GM12878 (cell line): ENCODE results near the gene PIGB. TPM values are rescaled to one million over a fixed set of nuclear protein-coding genes. Genes with fewer than 3 reads are reported as not detected.

Source experiments
- ATAC-seq: fragments of 200-7000 bp; cut with Tn5 transposase; 3 replicates; pipeline ENCODE4 v1.9.1; 2020; ENCODE audit warnings: mild to moderate bottlenecking, moderate library complexity
- BruUV-seq: library from RNA; stranded (reverse); fragments of 400-500 nt; replicated peaks from 2 replicates; lab custom pipeline; 2021; lab: Mats Ljungman, UMichigan
- CTCF ChIA-PET: fragments of 300-600 bp; sonication (Branson Sonifier 250); formaldehyde crosslinking; extraction: SDS; loops from one replicate; lab custom pipeline; 2021; ENCODE audit warnings: inconsistent platforms; lab: Yijun Ruan, JAX
- POLR2A ChIA-PET: fragments of 350-600 bp; formaldehyde crosslinking; extraction: SDS; loops from one replicate; lab custom pipeline; 2021; ENCODE audit warnings: inconsistent platforms; lab: Charles Lee
- RAD21 ChIA-PET: fragments of 300-600 bp; sonication (Branson Sonifier 250); formaldehyde crosslinking; loops from one replicate; lab custom pipeline; 2023; ENCODE audit warnings: antibody characterized with exemption; ENCODE audit not compliant: unreplicated experiment; lab: Charles Lee
- SMC1A ChIA-PET: fragments of 300-600 bp; sonication (Branson Sonifier 250); formaldehyde crosslinking; loops from one replicate; lab custom pipeline; 2023; ENCODE audit not compliant: unreplicated experiment, uncharacterized antibody; lab: Charles Lee
- DNase-seq: peaks from one replicate; pipeline ENCODE4 v3.0.0-alpha.2; 2011; ENCODE audit warnings: low read depth, low spot score
- FAIRE-seq: peaks from 3 replicates; lab custom pipeline; 2011; peaks lifted over from hg19 to GRCh38; lab: Jason Lieb, UNC
- H2AFZ ChIP-seq: 2 replicates; pipeline ENCODE4 v1.6.0; 2011; ENCODE audit warnings: low read depth, low read length, control low read depth; ENCODE audit not compliant: control insufficient read depth
- H3K27ac ChIP-seq: 2 replicates; pipeline ENCODE4 v1.5.1; 2011; ENCODE audit warnings: control low read depth; ENCODE audit not compliant: control insufficient read depth, insufficient read depth
- H3K27me3 ChIP-seq, 2 experiments: replicated peaks in 1 of 2; 2 replicates each; pipeline versions ENCODE4 v1.6.0 to v1.6.1; 2011; ENCODE audit warnings: low read length in 1 of 2; ENCODE audit not compliant: control insufficient read depth in 2 of 2, insufficient read depth in 2 of 2
- H3K36me3 ChIP-seq, 2 experiments: 2 replicates each; pipeline ENCODE4 v1.5.1; 2011; ENCODE audit warnings: low read length in 1 of 2; ENCODE audit not compliant: control insufficient read depth in 2 of 2, insufficient read depth in 2 of 2
- H3K4me1 ChIP-seq: 2 replicates; pipeline ENCODE4 v1.6.1; 2011; ENCODE audit warnings: mild to moderate bottlenecking, low read length, moderate library complexity, mixed read lengths; ENCODE audit not compliant: control insufficient read depth, insufficient read depth
- H3K4me2 ChIP-seq: 2 replicates; pipeline ENCODE4 v1.6.0; 2011; ENCODE audit warnings: control low read depth; ENCODE audit not compliant: control insufficient read depth, insufficient read depth
- H3K4me3 ChIP-seq: fragments of 200-600 bp; sonication (generic); 2 replicates; pipeline ENCODE4 v1.5.1; 2016
- H3K79me2 ChIP-seq: 2 replicates; pipeline ENCODE4 v1.6.0; 2011; ENCODE audit warnings: low read length; ENCODE audit not compliant: control insufficient read depth, insufficient read depth
- H3K9ac ChIP-seq: 2 replicates; pipeline ENCODE4 v1.8.0; 2011; ENCODE audit warnings: low read length, control low read depth, mixed read lengths; ENCODE audit not compliant: control insufficient read depth, insufficient read depth
- H3K9me3 ChIP-seq: replicated peaks from 3 replicates; pipeline ENCODE4 v1.5.1; 2011; ENCODE audit warnings: mild to moderate bottlenecking, low read length; ENCODE audit not compliant: control insufficient read depth, insufficient read depth
- H4K20me1 ChIP-seq: 2 replicates; pipeline ENCODE4 v1.6.0; 2011; ENCODE audit not compliant: control insufficient read depth, insufficient read depth
- BCL3 ChIP-seq: IDR thresholded peaks from 2 replicates; pipeline ENCODE4 v1.6.1; 2011; ENCODE audit warnings: borderline replicate concordance, low read depth, mild to moderate bottlenecking, moderate library complexity, low read length; ENCODE audit not compliant: insufficient read depth, poor library complexity, severe bottlenecking
- CEBPB ChIP-seq, 2 experiments: fragments of 150-350 bp in 1 of 2; IDR thresholded peaks; 2 replicates each; pipeline ENCODE4 v1.6.1; 2012 to 2014; ENCODE audit warnings: low read depth in 2 of 2, low read length in 2 of 2, borderline replicate concordance in 1 of 2, inconsistent platforms in 1 of 2
- EP300 ChIP-seq, 2 experiments: fragments of 150-350 bp in 1 of 2; IDR thresholded peaks; 2 replicates each; pipeline ENCODE4 v1.6.1; 2011 to 2012; ENCODE audit warnings: low read depth in 2 of 2, low read length in 2 of 2, borderline replicate concordance in 1 of 2, improper control_type of control experiment in 1 of 2, inconsistent platforms in 1 of 2; ENCODE audit not compliant: control insufficient read depth in 1 of 2
- KAT2A ChIP-seq: conservative IDR thresholded peaks from 2 replicates; pipeline ENCODE4 v1.6.1; 2011; ENCODE audit warnings: low read depth, low read length; ENCODE audit not compliant: control insufficient read depth
- MTA3 ChIP-seq: IDR thresholded peaks from 2 replicates; pipeline ENCODE4 v1.6.1; 2012; ENCODE audit warnings: low read length, inconsistent platforms, borderline replicate concordance
- USF2 ChIP-seq: IDR thresholded peaks from 2 replicates; pipeline ENCODE4 v1.6.1; 2011; ENCODE audit warnings: low read depth, low read length, improper control_type of control experiment, borderline replicate concordance
- WGBS: methylation state at CpG from one replicate; pipeline ENCODE4 v1.1.6; 2016; ENCODE audit warnings: low lambda C conversion rate; ENCODE audit not compliant: insufficient replicate concordance, insufficient coverage; ENCODE audit errors: missing lambda C conversion rate; 5-methylcytosine and 5-hydroxymethylcytosine counted together
- in situ Hi-C: fragments of 300-500 bp; cut with MboI; formaldehyde crosslinking; loops from 9 replicates; pipeline ENCODE4 v1.14.3; 2018; ENCODE audit warnings: mixed read lengths
- intact Hi-C: fragments of 100-400 bp; cut with micrococcal nuclease; formaldehyde crosslinking; loops from one replicate; pipeline ENCODE4 v1.14.2; 2022; ENCODE audit not compliant: unreplicated experiment
- polyA plus RNA-seq, 11 experiments: library from polyadenylated mRNA; depleted of rRNA in 4 of 11; unstranded in 6 of 11; stranded (reverse) in 5 of 11; fragments of >200 nt; fragmentation: Nextera tagmentation in 4 of 11; fragmentation: Illumina TruSeq in 1 of 11; extraction: Ambion mirVana in 4 of 11; extraction: Trizol in 1 of 11; gene quantifications; 1 replicate in 1 of 11; 2 replicates in 10 of 11; pipeline versions ENCODE4 v1.2.1 to v1.2.3, GENCODE V29; 2011 to 2016; ENCODE audit warnings: inconsistent platforms in 2 of 11, missing spikeins in 2 of 11, low read depth in 1 of 11
- total RNA-seq, 4 experiments: library from RNA; depleted of rRNA in 3 of 4; stranded (reverse); fragments of >200 nt in 3 of 4; fragmentation: Illumina TruSeq in 1 of 4; extraction: Trizol in 1 of 4; gene quantifications; 2 replicates each; pipeline versions ENCODE4 v1.2.1 to v1.2.3, GENCODE V29; 2013 to 2021
- TF ChIP-seq, protein P1 (sequence below): IDR thresholded peaks from 2 replicates; pipeline ENCODE4 v1.6.1; 2012; ENCODE audit warnings: low read depth, low read length, improper control_type of control experiment
- TF ChIP-seq, protein P2 (sequence below): fragments of 450-650 bp; IDR thresholded peaks from 2 replicates; pipeline ENCODE4 v1.6.1; 2017; ENCODE audit warnings: antibody characterized with exemption, mild to moderate bottlenecking, moderate library complexity
- TF ChIP-seq, protein P3 (sequence below): IDR thresholded peaks from 2 replicates; pipeline ENCODE4 v1.6.1; 2012; ENCODE audit warnings: mild to moderate bottlenecking, low read depth, low read length

PIGB gene
- total and polyA plus RNA-seq, 10 of the 15 experiments (the other 5 are each of a cell fraction or from before 2014, with no cell fraction given), result 17.9 to 46.0 (median 25.2) TPM

GRCh38 chr15:55283379-55284147 lies 35.5 kb upstream of the PIGB start:
- H4K20me1 ChIP-seq, result no peaks in the 10 kb centered on the region
- H3K4me2 ChIP-seq, result 0 out of 2 replicates have a peak overlapping the region, but pooled peaks have one; percentile 22
- H3K4me3 ChIP-seq, result no peak overlapping the region
- H3K27ac ChIP-seq, result no peak overlapping the region
- H2AFZ ChIP-seq, result no peak overlapping the region
- WGBS, result 31% methylated on average over 6 of the region's 6 CpGs
- no peak for DNase-seq
- ChIA-PET SMC1A (interaction anchor here (1.3 to 11.6 kb wide), 4 partner anchors 22 to 64 kb away, joined by 3 to 110 read pairs (median 5); no protein-coding TSS in a partner anchor), POLR2A (interaction anchor here (1.0 to 2.1 kb wide), 4 partner anchors 16 to 65 kb away, joined by 3 to 7 read pairs (median 4); no protein-coding TSS in a partner anchor), CTCF (interaction anchor here (0.6 to 1.4 kb wide), 2 partner anchors 22 to 65 kb away, joined by 4 to 6 read pairs; no protein-coding TSS in a partner anchor), RAD21 (interaction anchor here (0.8 to 2.7 kb wide), 3 partner anchors 9 to 65 kb away, joined by 3 to 12 read pairs (median 4); no protein-coding TSS in a partner anchor)
- ATAC-seq, result peak; percentile 25
- BruUV-seq, result no TSS peak
- no peak for FAIRE-seq
- no peak overlapping the region for H3K9ac ChIP-seq
- in situ Hi-C loops, result loop anchor here (5.0 kb wide), 1 partner anchor 61 kb away; no protein-coding TSS in a partner anchor
- H3K36me3 ChIP-seq, result no peaks in the 10 kb centered on the region; a peak in 1 of 4 replicates
- H3K27me3 ChIP-seq, result no peaks in the 10 kb centered on the region
- H3K9me3 ChIP-seq, result no peaks in the 10 kb centered on the region
- intact Hi-C loops, result loop anchor here (5.0 to 10.0 kb wide), 3 partner anchors 124 to 769 kb away; partner anchors contain the start of genes CCPG1 and PIERCE2
- peaks cover 25% of the 10 kb centered on the region for H3K4me1 ChIP-seq
- H3K79me2 ChIP-seq, result peaks cover 13% of the 10 kb centered on the region
- no peak for TF ChIP-seq MTA3
- TF ChIP-seq KAT2A, result no peak
- TF ChIP-seq CEBPB (IDR thresholded peaks at IDR 0.05; ENCODE audit: borderline replicate concordance in 1 of 2, low read depth in 2 of 2, low read length in 2 of 2), result no peak
- TF ChIP-seq, protein P1, sequence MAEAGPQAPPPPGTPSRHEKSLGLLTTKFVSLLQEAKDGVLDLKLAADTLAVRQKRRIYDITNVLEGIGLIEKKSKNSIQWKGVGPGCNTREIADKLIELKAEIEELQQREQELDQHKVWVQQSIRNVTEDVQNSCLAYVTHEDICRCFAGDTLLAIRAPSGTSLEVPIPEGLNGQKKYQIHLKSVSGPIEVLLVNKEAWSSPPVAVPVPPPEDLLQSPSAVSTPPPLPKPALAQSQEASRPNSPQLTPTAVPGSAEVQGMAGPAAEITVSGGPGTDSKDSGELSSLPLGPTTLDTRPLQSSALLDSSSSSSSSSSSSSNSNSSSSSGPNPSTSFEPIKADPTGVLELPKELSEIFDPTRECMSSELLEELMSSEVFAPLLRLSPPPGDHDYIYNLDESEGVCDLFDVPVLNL, result no peak
- TF ChIP-seq, protein P2, sequence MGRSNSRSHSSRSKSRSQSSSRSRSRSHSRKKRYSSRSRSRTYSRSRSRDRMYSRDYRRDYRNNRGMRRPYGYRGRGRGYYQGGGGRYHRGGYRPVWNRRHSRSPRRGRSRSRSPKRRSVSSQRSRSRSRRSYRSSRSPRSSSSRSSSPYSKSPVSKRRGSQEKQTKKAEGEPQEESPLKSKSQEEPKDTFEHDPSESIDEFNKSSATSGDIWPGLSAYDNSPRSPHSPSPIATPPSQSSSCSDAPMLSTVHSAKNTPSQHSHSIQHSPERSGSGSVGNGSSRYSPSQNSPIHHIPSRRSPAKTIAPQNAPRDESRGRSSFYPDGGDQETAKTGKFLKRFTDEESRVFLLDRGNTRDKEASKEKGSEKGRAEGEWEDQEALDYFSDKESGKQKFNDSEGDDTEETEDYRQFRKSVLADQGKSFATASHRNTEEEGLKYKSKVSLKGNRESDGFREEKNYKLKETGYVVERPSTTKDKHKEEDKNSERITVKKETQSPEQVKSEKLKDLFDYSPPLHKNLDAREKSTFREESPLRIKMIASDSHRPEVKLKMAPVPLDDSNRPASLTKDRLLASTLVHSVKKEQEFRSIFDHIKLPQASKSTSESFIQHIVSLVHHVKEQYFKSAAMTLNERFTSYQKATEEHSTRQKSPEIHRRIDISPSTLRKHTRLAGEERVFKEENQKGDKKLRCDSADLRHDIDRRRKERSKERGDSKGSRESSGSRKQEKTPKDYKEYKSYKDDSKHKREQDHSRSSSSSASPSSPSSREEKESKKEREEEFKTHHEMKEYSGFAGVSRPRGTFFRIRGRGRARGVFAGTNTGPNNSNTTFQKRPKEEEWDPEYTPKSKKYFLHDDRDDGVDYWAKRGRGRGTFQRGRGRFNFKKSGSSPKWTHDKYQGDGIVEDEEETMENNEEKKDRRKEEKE, result no peak
- TF ChIP-seq, protein P3, sequence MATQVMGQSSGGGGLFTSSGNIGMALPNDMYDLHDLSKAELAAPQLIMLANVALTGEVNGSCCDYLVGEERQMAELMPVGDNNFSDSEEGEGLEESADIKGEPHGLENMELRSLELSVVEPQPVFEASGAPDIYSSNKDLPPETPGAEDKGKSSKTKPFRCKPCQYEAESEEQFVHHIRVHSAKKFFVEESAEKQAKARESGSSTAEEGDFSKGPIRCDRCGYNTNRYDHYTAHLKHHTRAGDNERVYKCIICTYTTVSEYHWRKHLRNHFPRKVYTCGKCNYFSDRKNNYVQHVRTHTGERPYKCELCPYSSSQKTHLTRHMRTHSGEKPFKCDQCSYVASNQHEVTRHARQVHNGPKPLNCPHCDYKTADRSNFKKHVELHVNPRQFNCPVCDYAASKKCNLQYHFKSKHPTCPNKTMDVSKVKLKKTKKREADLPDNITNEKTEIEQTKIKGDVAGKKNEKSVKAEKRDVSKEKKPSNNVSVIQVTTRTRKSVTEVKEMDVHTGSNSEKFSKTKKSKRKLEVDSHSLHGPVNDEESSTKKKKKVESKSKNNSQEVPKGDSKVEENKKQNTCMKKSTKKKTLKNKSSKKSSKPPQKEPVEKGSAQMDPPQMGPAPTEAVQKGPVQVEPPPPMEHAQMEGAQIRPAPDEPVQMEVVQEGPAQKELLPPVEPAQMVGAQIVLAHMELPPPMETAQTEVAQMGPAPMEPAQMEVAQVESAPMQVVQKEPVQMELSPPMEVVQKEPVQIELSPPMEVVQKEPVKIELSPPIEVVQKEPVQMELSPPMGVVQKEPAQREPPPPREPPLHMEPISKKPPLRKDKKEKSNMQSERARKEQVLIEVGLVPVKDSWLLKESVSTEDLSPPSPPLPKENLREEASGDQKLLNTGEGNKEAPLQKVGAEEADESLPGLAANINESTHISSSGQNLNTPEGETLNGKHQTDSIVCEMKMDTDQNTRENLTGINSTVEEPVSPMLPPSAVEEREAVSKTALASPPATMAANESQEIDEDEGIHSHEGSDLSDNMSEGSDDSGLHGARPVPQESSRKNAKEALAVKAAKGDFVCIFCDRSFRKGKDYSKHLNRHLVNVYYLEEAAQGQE, result no peak
- no peak for TF ChIP-seq BCL3
- no peak for TF ChIP-seq USF2
- TF ChIP-seq EP300 (IDR thresholded peaks at IDR 0.05; ENCODE audit: borderline replicate concordance in 1 of 2, control insufficient read depth in 1 of 2, low read depth in 2 of 2, low read length in 2 of 2), result peak in 1 of 2 experiments; percentile 39; a peak in 1 of 4 replicates
